Stimulated activated CD8-positive, alpha-beta memory T cell treated with anti-CD3 and anti-CD28 coated beads, Interleukin-2, amount 100 ng/mL, for 1 hour (primary cell): ENCODE measurements around the gene CSNK1G3.

ENCODE experiments used
- DNase-seq, 2 donors: peaks; one replicate each; pipeline ENCODE4 v3.0.0-alpha.2; 2020; ENCODE audit warnings: low read depth in 2 of 2

Gene CSNK1G3

DNA sequence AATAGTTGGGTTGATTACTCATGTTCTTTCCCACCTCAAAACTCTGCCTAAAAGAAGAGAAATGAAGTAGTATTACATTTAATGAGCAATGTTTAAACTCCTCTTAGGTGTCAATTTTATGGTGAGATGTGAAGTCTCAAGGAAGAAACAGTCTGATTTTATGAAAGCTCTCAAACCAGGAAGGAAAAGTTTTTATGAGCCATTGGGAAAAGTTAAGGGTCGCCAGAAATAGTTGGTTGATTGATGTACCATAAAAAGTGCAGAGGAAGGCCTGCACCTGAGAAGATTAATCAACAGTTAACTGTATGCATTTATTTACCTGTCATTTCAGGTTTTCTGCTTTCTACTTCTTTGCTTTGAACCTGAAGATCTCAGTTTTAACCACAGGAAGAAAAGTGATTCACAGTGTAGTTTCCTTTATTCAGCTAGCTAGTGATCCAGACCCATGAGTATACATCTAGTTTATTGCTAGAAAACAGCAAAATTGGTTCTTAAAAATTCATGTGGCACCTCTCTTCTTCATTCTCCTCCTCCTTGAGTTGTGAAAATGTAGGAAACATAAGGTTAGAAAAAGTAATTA is 133.1 kb downstream of the CSNK1G3 start:
- no peak for DNase-seq

DNA sequence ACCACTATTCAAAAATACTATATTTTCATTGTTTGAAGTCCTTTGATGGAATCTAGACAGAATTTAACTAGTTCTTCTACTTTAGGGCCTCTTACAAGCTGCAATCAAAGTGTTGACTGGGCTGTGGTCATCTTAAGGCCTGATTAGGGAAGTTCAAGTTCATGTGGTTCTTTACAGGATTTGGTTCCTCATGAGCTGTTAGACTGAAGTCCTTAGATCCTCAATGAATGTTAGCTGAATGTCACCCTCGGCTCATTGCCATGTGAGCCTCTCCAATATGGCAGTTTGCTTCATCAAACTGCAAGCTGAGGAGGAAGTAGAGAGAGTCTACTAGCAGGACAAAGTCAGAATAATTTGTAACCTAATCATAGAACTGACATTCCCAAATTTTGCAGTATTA is 135.1 kb downstream of the CSNK1G3 start:
- no peak for DNase-seq

DNA sequence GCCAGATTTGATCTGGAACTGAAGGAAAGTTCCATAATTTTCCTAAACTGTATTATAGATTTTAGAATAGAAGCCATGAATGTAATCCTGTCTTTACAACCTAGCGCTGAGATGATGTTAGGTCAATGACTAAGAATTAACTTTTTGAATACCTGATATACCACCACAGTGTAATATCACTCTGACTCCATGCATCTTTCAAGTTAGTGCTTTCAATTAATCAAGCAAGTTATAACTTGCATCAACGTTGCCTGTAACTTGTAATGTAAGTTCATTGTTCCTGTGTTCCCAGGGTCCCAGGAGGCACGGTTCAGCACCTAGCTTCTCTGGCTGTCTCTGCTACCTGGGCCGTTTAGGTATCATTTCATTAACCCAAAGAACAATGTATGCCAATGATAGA is 139.3 kb downstream of the CSNK1G3 start:
- DNase-seq, result no peak

DNA sequence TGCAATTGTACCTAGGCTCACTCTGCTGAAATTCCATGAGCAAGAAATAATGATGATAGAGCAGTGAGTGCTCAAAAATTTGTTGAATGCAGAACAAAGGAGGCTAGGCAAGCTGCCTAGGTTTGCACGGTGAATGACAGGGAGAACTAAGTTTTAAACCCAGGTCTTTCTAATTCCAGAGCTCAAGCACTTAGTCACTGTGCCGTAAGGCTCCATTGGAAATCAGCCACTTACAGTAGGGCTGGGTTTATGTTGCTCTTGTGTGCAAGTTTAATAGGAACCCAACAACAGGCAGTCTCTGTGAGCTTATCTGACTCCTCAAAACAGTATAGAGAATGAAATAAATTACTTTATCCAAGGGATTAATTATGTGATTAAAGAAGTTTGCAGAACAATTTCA is 147.0 kb downstream of the CSNK1G3 start:
- no peak for DNase-seq

DNA sequence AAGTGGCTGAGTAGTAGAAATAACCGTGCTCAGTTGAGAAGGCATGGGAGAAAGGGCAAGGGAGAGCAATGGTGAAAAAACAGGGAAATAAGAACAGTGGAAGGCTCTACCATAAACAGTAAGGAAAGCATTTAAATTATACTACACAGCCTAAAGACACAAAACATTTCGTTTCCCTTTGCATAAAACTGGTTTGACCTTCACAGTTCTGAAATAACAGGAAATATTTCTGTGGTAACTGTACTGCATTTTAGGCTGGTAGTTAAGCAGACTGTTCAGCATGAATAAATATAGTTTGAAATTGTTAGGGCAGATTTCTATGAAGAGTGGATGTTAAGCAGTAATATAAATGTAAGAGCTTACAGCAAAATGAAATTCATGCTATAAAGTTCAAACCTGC is 147.5 kb downstream of the CSNK1G3 start:
- no peak for DNase-seq

DNA sequence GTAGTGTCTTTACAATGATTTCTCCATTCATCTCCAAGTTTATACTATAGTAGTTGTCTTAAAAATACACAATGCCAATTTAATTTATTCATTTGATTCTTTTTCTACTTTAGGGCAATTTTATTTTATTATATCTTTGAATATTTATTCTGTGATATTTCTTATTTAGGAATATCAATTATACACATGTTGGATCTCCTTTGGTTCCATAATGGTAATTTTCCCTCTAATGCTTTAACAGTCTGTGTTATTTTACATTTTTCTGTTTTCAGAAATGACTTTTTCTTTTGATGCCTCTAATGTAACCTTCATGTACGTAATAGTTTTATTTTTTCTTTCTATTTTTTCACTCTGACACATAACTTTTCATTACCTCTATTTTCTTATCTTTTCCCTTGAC is 153.0 kb downstream of the CSNK1G3 start:
- DNase-seq, result no peak

DNA sequence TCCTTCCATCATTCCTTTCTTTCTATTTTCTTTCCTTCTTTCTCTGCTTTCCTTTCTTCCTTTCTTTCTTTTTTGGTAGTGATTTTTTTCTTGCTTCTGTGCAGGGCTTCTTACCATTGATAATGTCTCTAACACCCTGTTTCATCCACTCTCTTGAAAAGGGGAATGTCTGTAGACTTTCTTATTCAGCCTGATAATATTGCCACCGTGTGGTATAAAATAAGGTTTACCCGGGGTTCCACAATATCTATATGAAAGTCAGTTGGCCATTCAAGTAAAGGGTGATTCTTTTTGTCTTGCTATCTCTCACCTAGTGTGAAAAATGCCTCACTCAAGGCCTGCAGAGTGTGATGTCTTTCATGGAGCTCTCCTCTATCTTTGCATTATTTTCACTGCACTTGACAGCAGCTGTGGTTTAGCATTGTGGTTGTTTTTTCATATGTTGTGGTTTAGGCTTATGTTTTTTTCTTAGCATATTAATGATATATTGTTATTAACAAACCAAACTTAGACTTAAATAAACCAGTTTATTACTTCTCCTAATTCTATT is 153.9 kb downstream of the CSNK1G3 start:
- DNase-seq, result no peak
